ENCODE measurements around the gene FMN1.

Gene FMN1

GRCh38 chr15:33007303-33007855 lies 187.1 kb downstream of the FMN1 start:
- DNase-seq = no peak

- no peak for DNase-seq
Measured at GRCh38 chr15:33005582-33005981, 188.9 kb downstream of the FMN1 start.

GRCh38 chr15:33001926-33002325 lies 192.6 kb downstream of the FMN1 start:
- DNase-seq = no peak

GRCh38 chr15:32998979-32999672 lies 195.4 kb downstream of the FMN1 start:
- no peak for DNase-seq

GRCh38 chr15:32998182-32998581 lies 196.3 kb downstream of the FMN1 start:
- DNase-seq = no peak

GRCh38 chr15:32994810-32995424 lies 199.6 kb downstream of the FMN1 start:
- DNase-seq = no peak

GRCh38 chr15:32993285-32993684 lies 201.2 kb downstream of the FMN1 start:
- no peak for DNase-seq

GRCh38 chr15:32991619-32992111 lies 202.8 kb downstream of the FMN1 start:
- no peak for DNase-seq

- no peak for DNase-seq
Measured at GRCh38 chr15:32990071-32990470, 204.4 kb downstream of the FMN1 start.

- DNase-seq = no peak
Measured at GRCh38 chr15:32987067-32987466, 207.4 kb downstream of the FMN1 start.

GRCh38 chr15:32986147-32986546 lies 208.4 kb downstream of the FMN1 start:
- DNase-seq = no peak

GRCh38 chr15:32983679-32984078 lies 210.8 kb downstream of the FMN1 start:
- no peak for DNase-seq

- DNase-seq = no peak
Measured at GRCh38 chr15:32982001-32982400, 212.5 kb downstream of the FMN1 start.

GRCh38 chr15:32981536-32981935 lies 213.0 kb downstream of the FMN1 start:
- no peak for DNase-seq

- DNase-seq = no peak
Measured at GRCh38 chr15:32979710-32980109, 214.8 kb downstream of the FMN1 start.

- DNase-seq = no peak
Measured at GRCh38 chr15:32977506-32977905, 217.0 kb downstream of the FMN1 start.

GRCh38 chr15:32974691-32975090 lies 219.8 kb downstream of the FMN1 start:
- DNase-seq = no peak

GRCh38 chr15:32972686-32973085 lies 221.8 kb downstream of the FMN1 start:
- DNase-seq = no peak

GRCh38 chr15:32970847-32971246 lies 223.7 kb downstream of the FMN1 start:
- no peak for DNase-seq

- DNase-seq = no peak
Measured at GRCh38 chr15:32967521-32967920, 227.0 kb downstream of the FMN1 start.

- no peak for DNase-seq
Measured at GRCh38 chr15:32966512-32966911, 228.0 kb downstream of the FMN1 start.

- no peak for DNase-seq
Measured at GRCh38 chr15:32965897-32966296, 228.6 kb downstream of the FMN1 start.

- no peak for DNase-seq
Measured at GRCh38 chr15:32959077-32959476, 235.4 kb downstream of the FMN1 start.

GRCh38 chr15:32957219-32957618 lies 237.3 kb downstream of the FMN1 start:
- no peak for DNase-seq

All from stimulated activated CD8-positive, alpha-beta memory T cell treated with anti-CD3 and anti-CD28 coated beads, Interleukin-4, amount 100 ng/mL, for 48 hours (primary cell).